ENCODE measurements around the gene CEP72. TPM values are rescaled to one million over a fixed set of nuclear protein-coding genes. Genes with fewer than 3 reads are reported as not detected.

CEP72 gene
- total and polyA plus RNA-seq, 4 donors: 1.3 to 5.9 (median 2.6) TPM

DNA sequence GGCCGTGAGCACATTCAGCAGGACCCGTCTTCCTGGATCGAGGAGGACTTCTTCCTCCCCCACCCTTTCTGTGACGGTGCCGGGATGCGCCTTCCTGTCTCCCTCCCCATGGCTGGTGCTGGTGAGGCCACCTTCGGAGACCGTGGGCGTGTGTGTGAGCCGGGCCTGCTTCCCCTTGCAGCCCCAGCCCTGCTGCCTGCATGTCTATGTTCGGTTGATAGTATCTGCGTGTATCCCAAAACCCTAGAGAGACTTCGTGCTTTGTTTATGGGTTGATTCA, 12.8 kb downstream of the CEP72 start (continued):
- TF ChIP-seq NR2F2 (IDR thresholded peaks at IDR 0.05) (no peak), SP1 (IDR thresholded peaks at IDR 0.05) (no peak), HNF4G (IDR thresholded peaks at IDR 0.05) (no peak)

DNA sequence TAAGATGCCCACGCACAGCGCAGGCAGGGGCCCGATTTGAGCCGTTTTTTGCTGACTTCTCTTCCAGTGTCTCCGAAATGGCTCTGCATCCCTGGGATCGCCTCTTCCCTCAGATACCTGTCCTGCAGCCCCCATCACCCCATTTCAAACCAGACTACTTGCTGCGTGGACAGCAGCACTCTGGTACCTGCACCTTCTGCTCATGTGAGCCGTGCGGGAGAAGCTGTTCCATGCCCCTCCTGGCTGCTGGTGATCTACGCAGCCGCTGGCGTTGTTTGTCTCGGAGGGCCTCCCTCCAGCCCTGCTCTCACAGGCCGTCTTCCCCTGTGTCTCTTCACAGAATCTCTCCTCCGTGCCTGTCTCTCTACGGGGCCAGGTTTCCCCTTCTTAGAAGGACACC, 13.4 kb downstream of the CEP72 start:
- no peaks in the 10 kb centered on the region for H3K27me3 ChIP-seq (ENCODE audit: control insufficient read depth in 4 of 4, insufficient read depth in 4 of 4, low read length in 3 of 4)
- DNase-seq (ENCODE audit: low spot score): no peak
- no peaks in the 10 kb centered on the region for H3K4me1 ChIP-seq (ENCODE audit: control insufficient read depth in 4 of 4, insufficient read depth in 4 of 4, low read length in 3 of 4)
- peaks cover 3 to 38% (median 9%) of the 10 kb centered on the region in 4 donors for H3K36me3 ChIP-seq (ENCODE audit: control insufficient read depth in 4 of 4, insufficient read depth in 3 of 4, low read depth in 1 of 4, low read length in 3 of 4)
- no peak overlapping the region for H3K27ac ChIP-seq (ENCODE audit: low read depth in 1 of 2, low read length in 2 of 2)
- H3K9me3 ChIP-seq (ENCODE audit: control insufficient read depth in 4 of 4, low read length in 3 of 4): no peaks in the 10 kb centered on the region
- no peak overlapping the region for H3K4me3 ChIP-seq (ENCODE audit: low read depth in 1 of 3, low read length in 3 of 3)
- H3K9ac ChIP-seq (ENCODE audit: low read depth in 1 of 2, low read length in 2 of 2): no peak overlapping the region
- 98% methylated on average over 16 of the region's 16 CpGs for WGBS
- no peak for TF ChIP-seq HNF4A (conservative IDR thresholded peaks at IDR 0.05)
- no peak for TF ChIP-seq TAF1 (conservative IDR thresholded peaks at IDR 0.05)
- TF ChIP-seq SP1 (IDR thresholded peaks at IDR 0.05): no peak
- TF ChIP-seq FOXA1 (IDR thresholded peaks at IDR 0.05): no peak
- TF ChIP-seq EGR1 (IDR thresholded peaks at IDR 0.05; ENCODE audit: low read depth in 2 of 2): no peak
- TF ChIP-seq GABPA (IDR thresholded peaks at IDR 0.05 in 1 of 2, conservative IDR thresholded peaks at IDR 0.05 in 1 of 2): no peak

DNA sequence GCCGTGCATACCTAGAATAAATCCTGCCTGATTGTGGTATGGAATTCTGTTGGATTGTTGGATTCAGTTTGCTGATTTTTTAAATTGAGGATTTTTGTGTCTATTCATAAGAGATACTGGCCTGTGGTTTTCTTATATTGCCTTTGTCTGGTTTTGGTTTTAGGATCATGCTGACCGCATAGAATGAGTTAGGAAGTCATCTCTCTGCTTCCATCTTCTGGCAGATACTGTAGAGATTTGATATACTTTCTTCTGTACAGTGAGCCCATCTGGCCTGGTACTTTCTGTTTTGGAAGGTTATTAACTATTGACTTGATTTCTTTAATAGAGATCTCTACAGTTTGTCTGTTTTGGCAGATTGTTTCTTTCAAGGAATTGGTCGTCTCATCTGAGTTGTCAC, 14.7 kb downstream of the CEP72 start:
- no peak for DNase-seq (ENCODE audit: low spot score)
- TF ChIP-seq, protein P1, sequence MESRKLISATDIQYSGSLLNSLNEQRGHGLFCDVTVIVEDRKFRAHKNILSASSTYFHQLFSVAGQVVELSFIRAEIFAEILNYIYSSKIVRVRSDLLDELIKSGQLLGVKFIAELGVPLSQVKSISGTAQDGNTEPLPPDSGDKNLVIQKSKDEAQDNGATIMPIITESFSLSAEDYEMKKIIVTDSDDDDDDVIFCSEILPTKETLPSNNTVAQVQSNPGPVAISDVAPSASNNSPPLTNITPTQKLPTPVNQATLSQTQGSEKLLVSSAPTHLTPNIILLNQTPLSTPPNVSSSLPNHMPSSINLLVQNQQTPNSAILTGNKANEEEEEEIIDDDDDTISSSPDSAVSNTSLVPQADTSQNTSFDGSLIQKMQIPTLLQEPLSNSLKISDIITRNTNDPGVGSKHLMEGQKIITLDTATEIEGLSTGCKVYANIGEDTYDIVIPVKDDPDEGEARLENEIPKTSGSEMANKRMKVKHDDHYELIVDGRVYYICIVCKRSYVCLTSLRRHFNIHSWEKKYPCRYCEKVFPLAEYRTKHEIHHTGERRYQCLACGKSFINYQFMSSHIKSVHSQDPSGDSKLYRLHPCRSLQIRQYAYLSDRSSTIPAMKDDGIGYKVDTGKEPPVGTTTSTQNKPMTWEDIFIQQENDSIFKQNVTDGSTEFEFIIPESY (IDR thresholded peaks at IDR 0.05): no peak
- TF ChIP-seq FOXA2 (IDR thresholded peaks at IDR 0.05) (no peak), JUND (IDR thresholded peaks at IDR 0.05) (no peak), TAF1 (conservative IDR thresholded peaks at IDR 0.05) (no peak), HNF4G (IDR thresholded peaks at IDR 0.05) (no peak), RAD21 (IDR thresholded peaks at IDR 0.05) (no peak), GABPA (IDR thresholded peaks at IDR 0.05 in 1 of 2, conservative IDR thresholded peaks at IDR 0.05 in 1 of 2) (no peak)
- Histone ChIP-seq H3K27ac (ENCODE audit: low read depth in 1 of 2, low read length in 2 of 2) (no peak overlapping the region), H3K4me3 (ENCODE audit: low read depth in 1 of 3, low read length in 3 of 3) (no peak overlapping the region), H3K4me1 (ENCODE audit: control insufficient read depth in 4 of 4, insufficient read depth in 4 of 4, low read length in 3 of 4) (no peaks in the 10 kb centered on the region), H3K9ac (ENCODE audit: low read depth in 1 of 2, low read length in 2 of 2) (no peak overlapping the region), H3K9me3 (ENCODE audit: control insufficient read depth in 4 of 4, low read length in 3 of 4) (no peaks in the 10 kb centered on the region), H3K27me3 (ENCODE audit: control insufficient read depth in 4 of 4, insufficient read depth in 4 of 4, low read length in 3 of 4) (no peaks in the 10 kb centered on the region), H3K36me3 (ENCODE audit: control insufficient read depth in 4 of 4, insufficient read depth in 3 of 4, low read depth in 1 of 4, low read length in 3 of 4) (peaks cover 0 to 30% (median 3%) of the 10 kb centered on the region in 4 donors)
- WGBS: 92% methylated on average over 3 of the region's 3 CpGs

DNA sequence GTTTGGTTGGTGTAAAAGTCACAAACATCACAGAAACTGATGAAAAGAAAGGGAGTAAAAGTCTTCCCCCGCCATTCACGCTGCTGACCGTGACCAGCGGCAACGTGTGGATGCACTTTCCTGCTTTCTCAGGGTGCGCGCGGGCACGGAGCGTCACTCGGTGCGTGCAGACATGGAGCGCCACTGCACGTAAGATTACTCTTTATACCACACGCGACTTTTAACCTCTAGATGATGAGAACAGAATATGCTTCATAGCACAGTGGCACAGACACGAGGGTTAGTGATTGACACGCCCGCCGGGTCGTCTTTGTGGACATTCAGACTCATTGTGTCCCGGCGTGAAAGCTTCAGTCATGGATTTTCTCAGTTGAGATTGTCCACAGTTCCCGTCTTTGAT, 15.7 kb downstream of the CEP72 start:
- H3K36me3 ChIP-seq (ENCODE audit: control insufficient read depth in 4 of 4, insufficient read depth in 3 of 4, low read depth in 1 of 4, low read length in 3 of 4): peaks cover 0 to 30% (median 3%) of the 10 kb centered on the region in 4 donors
- no peaks in the 10 kb centered on the region for H3K9me3 ChIP-seq (ENCODE audit: control insufficient read depth in 4 of 4, low read length in 3 of 4)

More for the DNA sequence above, 15.7 kb downstream of the CEP72 start:
- WGBS: 98% methylated on average over 24 of the region's 24 CpGs
- Histone ChIP-seq H3K4me3 (ENCODE audit: low read depth in 1 of 3, low read length in 3 of 3) (no peak overlapping the region), H3K4me1 (ENCODE audit: control insufficient read depth in 4 of 4, insufficient read depth in 4 of 4, low read length in 3 of 4) (no peaks in the 10 kb centered on the region), H3K27me3 (ENCODE audit: control insufficient read depth in 4 of 4, insufficient read depth in 4 of 4, low read length in 3 of 4) (no peaks in the 10 kb centered on the region), H3K27ac (ENCODE audit: low read depth in 1 of 2, low read length in 2 of 2) (no peak overlapping the region), H3K9ac (ENCODE audit: low read depth in 1 of 2, low read length in 2 of 2) (no peak overlapping the region)
- TF ChIP-seq JUND (IDR thresholded peaks at IDR 0.05): no peak
- TF ChIP-seq, protein P2, sequence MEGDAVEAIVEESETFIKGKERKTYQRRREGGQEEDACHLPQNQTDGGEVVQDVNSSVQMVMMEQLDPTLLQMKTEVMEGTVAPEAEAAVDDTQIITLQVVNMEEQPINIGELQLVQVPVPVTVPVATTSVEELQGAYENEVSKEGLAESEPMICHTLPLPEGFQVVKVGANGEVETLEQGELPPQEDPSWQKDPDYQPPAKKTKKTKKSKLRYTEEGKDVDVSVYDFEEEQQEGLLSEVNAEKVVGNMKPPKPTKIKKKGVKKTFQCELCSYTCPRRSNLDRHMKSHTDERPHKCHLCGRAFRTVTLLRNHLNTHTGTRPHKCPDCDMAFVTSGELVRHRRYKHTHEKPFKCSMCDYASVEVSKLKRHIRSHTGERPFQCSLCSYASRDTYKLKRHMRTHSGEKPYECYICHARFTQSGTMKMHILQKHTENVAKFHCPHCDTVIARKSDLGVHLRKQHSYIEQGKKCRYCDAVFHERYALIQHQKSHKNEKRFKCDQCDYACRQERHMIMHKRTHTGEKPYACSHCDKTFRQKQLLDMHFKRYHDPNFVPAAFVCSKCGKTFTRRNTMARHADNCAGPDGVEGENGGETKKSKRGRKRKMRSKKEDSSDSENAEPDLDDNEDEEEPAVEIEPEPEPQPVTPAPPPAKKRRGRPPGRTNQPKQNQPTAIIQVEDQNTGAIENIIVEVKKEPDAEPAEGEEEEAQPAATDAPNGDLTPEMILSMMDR (IDR thresholded peaks at IDR 0.05; ENCODE audit: low read depth, low read length, missing input control): no peak
- TF ChIP-seq, protein P3, sequence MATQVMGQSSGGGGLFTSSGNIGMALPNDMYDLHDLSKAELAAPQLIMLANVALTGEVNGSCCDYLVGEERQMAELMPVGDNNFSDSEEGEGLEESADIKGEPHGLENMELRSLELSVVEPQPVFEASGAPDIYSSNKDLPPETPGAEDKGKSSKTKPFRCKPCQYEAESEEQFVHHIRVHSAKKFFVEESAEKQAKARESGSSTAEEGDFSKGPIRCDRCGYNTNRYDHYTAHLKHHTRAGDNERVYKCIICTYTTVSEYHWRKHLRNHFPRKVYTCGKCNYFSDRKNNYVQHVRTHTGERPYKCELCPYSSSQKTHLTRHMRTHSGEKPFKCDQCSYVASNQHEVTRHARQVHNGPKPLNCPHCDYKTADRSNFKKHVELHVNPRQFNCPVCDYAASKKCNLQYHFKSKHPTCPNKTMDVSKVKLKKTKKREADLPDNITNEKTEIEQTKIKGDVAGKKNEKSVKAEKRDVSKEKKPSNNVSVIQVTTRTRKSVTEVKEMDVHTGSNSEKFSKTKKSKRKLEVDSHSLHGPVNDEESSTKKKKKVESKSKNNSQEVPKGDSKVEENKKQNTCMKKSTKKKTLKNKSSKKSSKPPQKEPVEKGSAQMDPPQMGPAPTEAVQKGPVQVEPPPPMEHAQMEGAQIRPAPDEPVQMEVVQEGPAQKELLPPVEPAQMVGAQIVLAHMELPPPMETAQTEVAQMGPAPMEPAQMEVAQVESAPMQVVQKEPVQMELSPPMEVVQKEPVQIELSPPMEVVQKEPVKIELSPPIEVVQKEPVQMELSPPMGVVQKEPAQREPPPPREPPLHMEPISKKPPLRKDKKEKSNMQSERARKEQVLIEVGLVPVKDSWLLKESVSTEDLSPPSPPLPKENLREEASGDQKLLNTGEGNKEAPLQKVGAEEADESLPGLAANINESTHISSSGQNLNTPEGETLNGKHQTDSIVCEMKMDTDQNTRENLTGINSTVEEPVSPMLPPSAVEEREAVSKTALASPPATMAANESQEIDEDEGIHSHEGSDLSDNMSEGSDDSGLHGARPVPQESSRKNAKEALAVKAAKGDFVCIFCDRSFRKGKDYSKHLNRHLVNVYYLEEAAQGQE (IDR thresholded peaks at IDR 0.05): no peak
- no peak for TF ChIP-seq NR2F2 (IDR thresholded peaks at IDR 0.05)
- no peak for TF ChIP-seq SP1 (IDR thresholded peaks at IDR 0.05)
- TF ChIP-seq, protein P1 (IDR thresholded peaks at IDR 0.05): no peak
- no peak for TF ChIP-seq TAF1 (conservative IDR thresholded peaks at IDR 0.05)
- no peak for TF ChIP-seq EGR1 (IDR thresholded peaks at IDR 0.05; ENCODE audit: low read depth in 2 of 2)
- TF ChIP-seq GABPA (IDR thresholded peaks at IDR 0.05 in 1 of 2, conservative IDR thresholded peaks at IDR 0.05 in 1 of 2): no peak
- no peak for TF ChIP-seq FOXA1 (IDR thresholded peaks at IDR 0.05)
- no peak for TF ChIP-seq RXRA (IDR thresholded peaks at IDR 0.05)
- TF ChIP-seq, protein P4, sequence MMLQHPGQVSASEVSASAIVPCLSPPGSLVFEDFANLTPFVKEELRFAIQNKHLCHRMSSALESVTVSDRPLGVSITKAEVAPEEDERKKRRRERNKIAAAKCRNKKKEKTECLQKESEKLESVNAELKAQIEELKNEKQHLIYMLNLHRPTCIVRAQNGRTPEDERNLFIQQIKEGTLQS (IDR thresholded peaks at IDR 0.05): no peak
- no peak for TF ChIP-seq HNF4A (conservative IDR thresholded peaks at IDR 0.05)
- DNase-seq (ENCODE audit: low spot score): no peak
